ENCODE data around the gene SCGB1A1.

SCGB1A1 gene

DNA sequence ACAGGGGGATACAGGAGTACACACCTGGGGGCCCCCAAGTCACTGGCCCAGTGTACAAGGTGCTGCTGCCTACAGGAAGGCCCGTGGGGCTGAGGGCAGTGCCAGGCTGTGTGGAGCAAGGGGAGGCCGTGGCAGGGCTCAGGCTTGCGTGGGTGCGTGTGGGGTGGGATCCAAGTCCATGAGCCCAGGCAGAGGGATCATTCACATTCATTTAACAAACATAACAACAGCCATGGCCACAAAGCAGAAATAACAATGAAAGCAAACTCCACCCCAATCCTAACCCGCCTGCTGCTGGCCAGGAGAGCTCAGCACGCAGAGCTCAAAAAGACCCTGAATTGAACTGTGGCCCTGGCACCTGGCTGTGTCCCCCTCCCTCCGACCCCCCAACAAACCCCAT is 17.0 kb upstream of the SCGB1A1 start:
- no peak overlapping the region for H3K4me3 ChIP-seq (replicated peaks in 1 of 2; ENCODE audit: low read depth in 2 of 2, low read length in 2 of 2)
- no peak for DNase-seq (ENCODE audit: low read depth in 2 of 2)

DNA sequence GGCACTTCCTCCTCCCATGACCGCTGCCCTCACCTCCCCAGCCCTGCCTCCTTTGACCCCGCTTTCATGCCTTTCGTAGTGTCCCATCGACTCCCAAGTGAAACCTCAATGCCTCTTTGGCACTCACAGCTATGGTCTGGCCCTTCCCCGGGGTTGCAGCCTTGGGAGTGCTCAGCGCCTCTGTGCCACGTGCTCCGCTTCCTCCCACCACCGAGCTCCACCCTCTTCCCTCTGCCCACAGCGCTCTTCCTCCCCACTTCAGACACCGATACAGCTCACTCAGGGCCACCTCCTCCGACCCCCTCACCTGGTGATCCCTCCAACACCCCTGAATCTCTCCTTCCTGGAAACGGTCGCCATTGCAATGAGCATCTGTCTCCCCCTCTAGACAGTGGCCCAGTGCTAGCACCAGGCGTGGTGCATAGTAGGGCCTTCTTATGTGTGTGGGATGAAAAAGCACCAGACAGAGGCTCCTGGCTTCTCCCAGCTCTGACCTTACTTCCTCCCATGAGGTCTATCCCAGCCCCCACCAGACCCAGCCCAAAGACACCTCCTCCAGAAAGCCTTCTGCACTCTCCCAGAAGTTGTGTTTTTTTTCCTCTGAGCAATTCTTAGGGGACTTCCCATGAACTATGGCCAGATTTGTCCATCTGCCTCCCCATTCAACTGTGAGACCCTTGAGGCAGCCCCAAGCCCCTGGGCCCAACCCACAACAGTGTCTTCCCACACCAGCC is 16.4 kb upstream of the SCGB1A1 start:
- TF ChIP-seq CTCF (IDR thresholded peaks at IDR 0.05; ENCODE audit: low read depth, low read length), result no peak
- DNase-seq (ENCODE audit: low read depth in 2 of 2), result no peak
- H3K4me3 ChIP-seq (replicated peaks in 1 of 2; ENCODE audit: low read depth in 2 of 2, low read length in 2 of 2), result no peak overlapping the region

More for the DNA sequence above, 17.0 kb upstream of the SCGB1A1 start:
- no peak for TF ChIP-seq CTCF (IDR thresholded peaks at IDR 0.05; ENCODE audit: low read depth, low read length)

- no peak for TF ChIP-seq CTCF (IDR thresholded peaks at IDR 0.05; ENCODE audit: low read depth, low read length)
- no peak overlapping the region for H3K4me3 ChIP-seq (replicated peaks in 1 of 2; ENCODE audit: low read depth in 2 of 2, low read length in 2 of 2)
- DNase-seq (ENCODE audit: low read depth in 2 of 2), result no peak
Measured at GRCh38 chr11:62402960-62403730, 15.7 kb upstream of the SCGB1A1 start.

DNA sequence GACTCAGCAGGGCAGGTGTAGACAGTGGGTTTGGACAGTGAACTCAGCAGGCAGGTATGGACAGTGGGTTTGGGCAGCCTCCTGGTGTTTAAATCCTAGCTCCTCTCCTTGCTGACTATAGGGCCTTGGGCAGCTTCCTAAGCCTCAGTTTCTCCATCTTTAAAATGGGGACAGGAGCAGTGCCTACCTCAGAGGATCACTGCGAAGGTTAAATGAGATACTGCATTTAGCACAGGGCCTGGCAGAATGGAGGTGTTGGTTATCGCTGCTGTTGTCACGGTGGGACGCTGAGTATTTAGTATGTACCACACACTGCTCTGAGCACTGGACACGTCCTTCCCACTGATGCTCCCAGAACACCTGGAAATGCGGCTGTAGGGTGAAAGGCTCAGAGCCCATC is 14.4 kb upstream of the SCGB1A1 start:
- no peak for TF ChIP-seq CTCF (IDR thresholded peaks at IDR 0.05; ENCODE audit: low read depth, low read length)
- DNase-seq (ENCODE audit: low read depth in 2 of 2), result no peak

DNA sequence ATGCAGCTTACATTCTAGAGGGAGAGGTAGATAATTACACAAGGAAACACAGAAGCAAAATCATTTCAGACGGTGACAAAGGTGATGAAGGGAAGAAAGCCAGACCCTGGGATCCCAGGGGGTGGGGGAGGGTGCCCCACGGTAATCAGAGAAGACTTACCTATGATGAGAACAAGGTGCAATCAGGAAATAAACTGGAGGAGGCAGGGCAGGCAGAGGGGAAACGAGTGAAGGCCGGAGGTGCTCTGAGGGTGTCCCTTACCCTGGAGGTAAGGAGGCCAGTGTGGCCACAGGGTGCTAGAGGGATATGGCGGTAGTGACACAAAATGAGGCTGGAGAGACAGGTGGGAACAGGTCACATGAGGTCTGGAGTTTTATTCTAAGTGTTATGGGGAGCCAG is 13.9 kb upstream of the SCGB1A1 start:
- no peak for DNase-seq (ENCODE audit: low read depth in 2 of 2)
- H3K4me3 ChIP-seq (replicated peaks in 1 of 2; ENCODE audit: low read depth in 2 of 2, low read length in 2 of 2), result no peak overlapping the region
- TF ChIP-seq CTCF (IDR thresholded peaks at IDR 0.05; ENCODE audit: low read depth, low read length), result no peak

More for the DNA sequence above, 14.4 kb upstream of the SCGB1A1 start:
- no peak overlapping the region for H3K4me3 ChIP-seq (replicated peaks in 1 of 2; ENCODE audit: low read depth in 2 of 2, low read length in 2 of 2)

- no peak overlapping the region for H3K4me3 ChIP-seq (replicated peaks in 1 of 2; ENCODE audit: low read depth in 2 of 2, low read length in 2 of 2)
- DNase-seq (ENCODE audit: low read depth in 2 of 2), result no peak
- TF ChIP-seq CTCF (IDR thresholded peaks at IDR 0.05; ENCODE audit: low read depth, low read length), result no peak
Measured at GRCh38 chr11:62406034-62406433, 12.8 kb upstream of the SCGB1A1 start.
